Measurements from ENCODE around the gene PYGL.

Gene PYGL

DNA sequence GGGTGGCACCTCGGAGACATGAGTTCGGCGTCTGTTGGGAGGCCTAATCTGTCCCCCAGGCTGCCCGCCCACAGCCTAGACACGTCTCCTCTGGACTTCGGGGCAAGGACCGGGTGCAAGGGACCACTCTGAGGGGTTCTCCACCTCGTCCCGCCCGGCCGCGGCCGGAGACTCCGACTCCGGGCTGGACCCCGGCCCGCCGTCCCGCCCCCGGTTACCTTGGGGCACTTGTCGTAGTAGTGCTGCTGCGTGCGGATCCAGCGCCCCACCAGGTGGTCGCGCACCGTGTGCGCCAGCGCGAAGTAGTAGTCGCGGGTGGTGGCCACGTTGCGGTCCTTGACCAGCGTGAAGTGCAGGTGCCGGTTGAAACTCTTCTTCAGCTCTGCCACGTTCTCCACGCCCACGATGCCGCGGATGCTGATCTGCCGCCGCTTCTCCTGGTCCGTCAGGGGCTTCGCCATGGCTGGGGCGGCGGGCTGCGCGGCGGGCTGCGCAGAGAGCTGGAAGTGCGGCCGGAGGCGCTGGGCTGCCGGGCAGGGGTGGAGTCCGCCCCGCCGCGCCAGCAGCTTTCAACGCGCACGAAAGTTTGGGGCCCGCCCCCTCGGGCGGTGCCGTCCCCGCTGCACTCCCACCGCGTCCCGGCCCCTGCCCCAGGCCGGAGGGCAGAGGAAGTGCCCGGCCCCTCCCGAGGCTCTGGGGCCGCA, at the start of gene PYGL:
TSS of gene PYGL (minus strand) at position 541 of the 704 bp plus-strand sequence. CDS start at position 461, 80 bp downstream.
- peak within 1 kb of the TSS; percentile 70 for H3K27ac ChIP-seq
- TF ChIP-seq CTCF (IDR thresholded peaks at IDR 0.05) (no peak), ZFX (IDR thresholded peaks at IDR 0.05; ENCODE audit: borderline replicate concordance) (no peak)

DNA sequence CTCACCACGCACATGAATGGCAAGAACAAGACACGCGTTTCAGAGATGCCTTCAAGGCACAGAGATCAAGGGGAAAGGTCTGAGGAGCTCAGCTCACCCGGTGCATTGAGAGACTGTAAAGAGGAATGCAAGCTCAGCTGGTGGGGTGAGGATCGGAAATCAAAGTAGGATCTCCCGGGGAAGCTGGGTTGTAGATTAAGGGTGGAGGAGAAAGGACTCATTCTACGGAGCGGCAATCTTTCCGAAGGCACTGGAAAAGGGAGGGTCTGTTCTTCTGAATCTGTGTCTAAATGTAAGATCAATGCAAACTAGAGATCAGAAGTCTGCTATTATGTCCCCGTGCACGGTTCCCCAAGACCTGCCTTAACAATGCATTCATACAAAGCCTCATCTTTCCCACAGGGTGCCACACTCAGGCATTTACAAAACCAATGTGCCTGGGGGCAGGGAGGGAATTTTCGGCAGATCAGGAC, 41.6 kb upstream of the PYGL start:
- H3K27ac ChIP-seq, result no peak overlapping the region
- TF ChIP-seq CTCF (IDR thresholded peaks at IDR 0.05) (no peak), ZFX (IDR thresholded peaks at IDR 0.05; ENCODE audit: borderline replicate concordance) (no peak)

- TF ChIP-seq ZFX (IDR thresholded peaks at IDR 0.05; ENCODE audit: borderline replicate concordance) (no peak), CTCF (IDR thresholded peaks at IDR 0.05) (no peak)
- no peak overlapping the region for H3K27ac ChIP-seq
Measured at GRCh38 chr14:50985124-50985858, 41.0 kb upstream of the PYGL start.

- TF ChIP-seq CTCF (IDR thresholded peaks at IDR 0.05) (no peak), ZFX (IDR thresholded peaks at IDR 0.05; ENCODE audit: borderline replicate concordance) (no peak)
- no peak overlapping the region for H3K27ac ChIP-seq
Measured at GRCh38 chr14:50984036-50984710, 39.9 kb upstream of the PYGL start.

DNA sequence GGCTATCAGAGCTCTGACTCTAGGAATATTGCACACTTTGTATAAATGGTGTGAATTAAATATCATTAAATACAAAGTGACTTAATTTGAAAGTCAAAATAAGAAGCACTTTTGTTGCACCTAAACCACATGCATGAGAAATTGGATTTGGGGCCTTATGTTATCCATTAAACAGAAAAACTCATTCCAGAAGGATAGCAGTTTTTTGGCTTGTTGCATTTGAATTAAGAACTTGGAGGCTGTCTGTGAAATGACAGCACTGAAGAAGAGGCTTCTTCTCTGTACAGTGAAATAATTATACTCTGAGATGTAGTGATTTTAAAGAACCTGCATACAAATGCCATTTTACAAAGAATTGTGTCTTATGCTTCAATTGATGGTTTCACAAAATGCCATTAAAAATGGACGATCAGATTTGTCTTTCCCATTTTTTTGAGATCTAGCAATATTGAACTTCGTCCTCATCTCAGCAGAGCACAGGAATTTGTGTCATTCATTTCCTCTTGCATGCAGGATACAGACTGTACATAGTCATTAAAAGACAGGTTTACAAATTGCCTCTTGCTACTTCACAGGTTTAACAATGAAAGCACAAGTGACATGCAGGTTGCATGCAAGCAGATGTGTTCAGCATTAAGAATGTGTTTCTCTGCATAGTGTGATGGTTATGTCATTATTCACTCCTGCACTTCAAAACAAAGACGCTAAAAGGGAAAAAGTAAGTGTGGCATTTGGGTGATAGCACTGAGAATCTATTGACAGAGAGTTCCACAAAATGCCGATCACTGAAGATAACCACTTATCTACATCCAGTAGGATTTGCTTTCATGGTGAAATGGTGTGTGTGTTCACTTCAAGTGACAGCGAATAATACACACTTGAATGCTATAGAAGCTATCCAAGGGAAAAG, 35.9 kb upstream of the PYGL start:
- TF ChIP-seq ZFX (IDR thresholded peaks at IDR 0.05; ENCODE audit: borderline replicate concordance) (no peak), CTCF (IDR thresholded peaks at IDR 0.05) (no peak)
- no peak overlapping the region for H3K27ac ChIP-seq

- no peak overlapping the region for H3K27ac ChIP-seq
- TF ChIP-seq ZFX (IDR thresholded peaks at IDR 0.05; ENCODE audit: borderline replicate concordance) (no peak), CTCF (IDR thresholded peaks at IDR 0.05) (no peak)
Measured at GRCh38 chr14:50978888-50979287, 34.6 kb upstream of the PYGL start.
